DMS153 (cell line): Measurements from ENCODE around the gene SS18L1.
A peak's percentile ranks its signal among the peaks of the same experiment; 100 is the strongest.

Experiments used
- DNase-seq: peaks from one replicate; lab custom pipeline; 2025; lab: John Stamatoyannopoulos, UW

SS18L1 gene

GRCh38 chr20:62226707-62227590 lies 83.4 kb downstream of the SS18L1 start:
- no peak for DNase-seq

GRCh38 chr20:62227591-62227976 lies 84.0 kb downstream of the SS18L1 start:
- DNase-seq = no peak

GRCh38 chr20:62227977-62228958 lies 84.7 kb downstream of the SS18L1 start:
- peak; percentile 47 for DNase-seq

- no peak for DNase-seq
Observed at GRCh38 chr20:62228982-62229545, 85.5 kb downstream of the SS18L1 start.

- no peak for DNase-seq
Observed at GRCh38 chr20:62229667-62230066, 86.1 kb downstream of the SS18L1 start.

- DNase-seq = no peak
Observed at GRCh38 chr20:62230276-62230675, 86.7 kb downstream of the SS18L1 start.

GRCh38 chr20:62230696-62231095 lies 87.1 kb downstream of the SS18L1 start:
- no peak for DNase-seq

GRCh38 chr20:62231292-62231691 lies 87.7 kb downstream of the SS18L1 start:
- no peak for DNase-seq
